AG08395 (cell line): ENCODE data around the gene SUGCT.
"Not testable (repeated sequence)": the region's sequence is repeated elsewhere in the genome, so short reads cannot be mapped to it uniquely, and the experiment has no call there.

Experiments used
- DNase-seq: peaks from one replicate; pipeline ENCODE4 v3.0.0; 2012; ENCODE audit warnings: mixed read lengths, low spot score

SUGCT gene

DNA sequence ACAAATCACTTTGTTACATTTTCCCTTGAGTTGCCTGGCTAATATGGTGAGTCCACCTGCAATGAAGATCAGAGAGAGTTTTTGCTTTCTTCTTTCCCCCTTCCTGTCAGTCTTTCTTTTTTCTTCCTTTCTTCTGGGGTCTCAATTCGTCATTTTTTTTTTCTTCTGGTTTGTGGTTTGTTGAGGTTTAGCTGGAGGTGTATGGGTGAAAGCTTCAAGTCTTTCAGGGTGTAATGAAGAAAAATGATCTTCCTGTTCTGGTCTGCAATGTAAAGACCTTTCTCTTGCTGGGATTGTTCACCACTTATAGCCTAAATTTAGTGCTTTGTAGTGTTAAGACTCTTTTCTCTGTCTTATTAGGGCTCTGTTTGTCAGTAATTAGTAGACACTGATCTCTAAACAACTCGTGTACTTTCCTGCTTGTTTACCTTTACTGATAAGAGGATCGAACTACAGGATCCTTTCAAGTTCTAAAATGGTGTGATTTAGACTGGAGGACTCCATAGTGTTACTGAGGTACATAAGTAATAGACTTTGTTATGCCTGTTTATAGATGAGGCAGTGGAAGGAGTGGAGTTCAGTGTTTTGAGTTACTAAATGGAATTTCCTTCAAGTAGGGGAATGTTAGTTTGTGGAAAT is 129.1 kb downstream of the SUGCT start:
- DNase-seq, result no peak

DNA sequence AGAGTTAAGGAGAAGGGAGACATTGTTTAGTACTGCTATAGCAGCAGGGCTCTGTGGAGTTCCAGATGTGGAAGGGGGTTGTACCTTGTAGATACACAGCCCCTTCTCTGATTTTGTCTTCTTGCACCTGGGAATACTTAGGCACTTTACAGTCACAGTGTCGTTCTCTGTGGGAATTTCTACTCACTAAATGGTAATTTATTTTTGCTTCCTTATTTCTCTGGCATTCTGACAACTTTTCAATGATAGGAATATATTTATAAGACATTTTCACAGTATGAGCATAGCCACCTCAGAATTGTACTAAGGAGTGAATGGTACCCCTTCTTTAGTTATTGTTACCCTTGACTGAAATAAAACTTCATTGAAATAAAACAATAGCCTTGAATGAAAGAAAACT is 132.8 kb downstream of the SUGCT start:
- no peak for DNase-seq

- DNase-seq, result not testable (repeated sequence)
Measured at GRCh38 chr7:40268810-40269209, 134.0 kb downstream of the SUGCT start.

GRCh38 chr7:40276061-40276460 is 141.3 kb downstream of the SUGCT start:
- no peak for DNase-seq

- no peak for DNase-seq
Measured at GRCh38 chr7:40279991-40280390, 145.2 kb downstream of the SUGCT start.

GRCh38 chr7:40282858-40283257 is 148.1 kb downstream of the SUGCT start:
- DNase-seq, result no peak

DNA sequence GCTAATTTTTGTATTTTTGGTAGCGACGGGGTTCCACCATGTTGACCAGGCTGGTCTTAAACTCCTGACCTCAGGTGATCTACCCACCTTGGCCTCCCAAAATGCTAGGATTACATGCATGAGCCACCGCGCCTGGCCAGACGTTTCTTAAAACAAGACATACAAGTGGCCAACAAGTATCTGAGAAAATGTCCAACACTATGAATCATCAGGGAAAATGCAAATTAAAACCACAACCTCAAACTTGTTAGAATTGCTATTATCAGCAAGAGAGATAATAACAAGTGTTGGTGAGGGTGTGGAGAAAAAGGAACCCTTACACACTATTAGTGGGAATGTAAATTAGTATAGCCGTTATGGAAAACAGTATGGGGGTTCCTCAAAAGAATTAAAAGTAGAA is 148.6 kb downstream of the SUGCT start:
- DNase-seq, result no peak

DNA sequence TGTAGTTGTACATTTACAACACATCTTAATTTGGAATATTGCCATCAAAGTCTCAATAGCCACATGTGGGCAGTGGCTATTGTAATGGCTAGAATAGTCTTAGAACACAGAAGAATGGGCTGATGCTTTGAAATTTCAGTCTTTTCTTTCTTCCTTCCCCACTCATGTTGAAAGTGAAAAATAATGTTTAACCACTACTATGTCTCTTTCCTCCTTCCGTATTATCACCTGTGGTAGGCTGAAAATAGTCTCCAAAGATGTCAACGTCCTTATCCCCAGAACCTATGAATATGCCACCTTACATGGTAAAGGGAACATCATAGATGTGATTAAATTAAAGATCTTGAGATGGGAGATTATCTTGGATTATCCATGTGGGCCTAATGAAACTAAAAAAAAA is 154.0 kb downstream of the SUGCT start:
- DNase-seq, result no peak

DNA sequence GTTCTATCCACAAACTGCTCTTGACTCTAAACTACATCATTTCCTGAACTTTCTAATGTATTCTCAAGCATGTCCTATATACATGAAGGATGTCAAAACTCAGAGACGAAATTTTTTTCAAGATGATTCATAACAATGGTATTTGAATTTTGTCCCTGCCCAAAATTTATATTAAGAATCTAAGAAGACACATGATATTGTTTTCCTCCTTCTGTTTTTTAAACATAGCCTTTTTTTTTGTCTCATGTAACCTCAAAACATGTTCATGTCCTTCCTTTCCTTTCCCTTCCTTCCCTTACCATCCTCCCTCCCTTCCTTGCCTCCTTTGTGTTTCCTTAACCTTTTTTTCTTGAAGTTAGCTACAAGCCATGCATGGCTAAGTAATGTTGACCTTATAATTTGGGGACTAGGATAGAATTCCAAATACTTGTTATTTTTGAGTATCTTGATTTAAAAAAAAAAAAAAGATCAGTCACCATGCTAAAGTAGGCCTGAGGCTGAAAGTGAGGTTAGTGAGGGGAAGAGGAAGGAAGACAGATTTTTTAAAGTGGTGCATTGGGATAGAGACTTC is 163.0 kb downstream of the SUGCT start:
- DNase-seq, result no peak

- peak; percentile 33 for DNase-seq
Measured at GRCh38 chr7:40298421-40298820, 163.6 kb downstream of the SUGCT start.

- peak; percentile 79 for DNase-seq
Measured at GRCh38 chr7:40299097-40299496, 164.3 kb downstream of the SUGCT start.

DNA sequence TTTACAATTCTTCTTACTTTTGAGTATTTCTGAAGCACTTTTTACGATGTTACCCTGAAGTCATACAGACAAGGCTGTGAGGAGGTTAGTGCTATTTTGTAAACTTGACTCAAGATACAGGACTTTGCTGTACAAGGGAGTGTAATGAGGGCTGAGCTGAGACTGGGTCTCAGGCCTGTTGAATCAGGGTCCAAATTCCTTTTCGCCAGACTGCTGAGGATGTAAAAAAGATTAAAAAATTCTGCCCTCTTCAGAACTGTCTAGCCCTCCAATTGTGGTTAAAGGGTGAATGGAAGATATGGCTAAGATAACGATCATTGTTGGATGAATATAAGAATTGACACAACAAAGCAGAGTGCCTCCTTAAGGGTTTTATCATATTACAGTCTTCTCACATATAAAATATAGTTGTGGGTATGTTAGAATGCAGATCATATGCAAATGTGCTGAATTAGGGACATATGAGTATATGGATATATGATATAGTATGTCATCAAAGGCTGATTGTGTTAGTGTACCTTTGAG is 165.4 kb downstream of the SUGCT start:
- no peak for DNase-seq

- DNase-seq, result peak; percentile 31
Measured at GRCh38 chr7:40301486-40302068, 166.8 kb downstream of the SUGCT start.

DNA sequence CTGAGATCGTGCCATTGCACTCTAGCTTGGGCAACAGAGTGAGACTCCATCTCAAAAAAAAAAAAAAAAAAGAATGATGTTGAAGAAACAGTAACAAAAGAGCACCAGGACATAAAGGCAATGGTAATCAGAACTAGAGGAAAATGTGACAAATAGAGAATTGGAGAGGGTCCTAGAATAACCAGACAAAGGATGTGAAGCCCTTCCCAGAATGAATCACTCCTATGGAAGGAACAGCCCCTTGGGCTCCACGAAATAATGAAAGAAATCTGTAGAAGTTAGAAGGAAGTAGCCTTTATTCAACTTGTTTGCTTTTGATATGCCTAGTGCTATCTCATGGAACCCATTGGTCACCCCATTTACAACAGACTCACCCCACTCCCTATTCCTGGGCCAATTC is 169.2 kb downstream of the SUGCT start:
- no peak for DNase-seq

- no peak for DNase-seq
Measured at GRCh38 chr7:40305229-40305628, 170.4 kb downstream of the SUGCT start.

GRCh38 chr7:40306025-40306424 is 171.2 kb downstream of the SUGCT start:
- DNase-seq, result no peak

DNA sequence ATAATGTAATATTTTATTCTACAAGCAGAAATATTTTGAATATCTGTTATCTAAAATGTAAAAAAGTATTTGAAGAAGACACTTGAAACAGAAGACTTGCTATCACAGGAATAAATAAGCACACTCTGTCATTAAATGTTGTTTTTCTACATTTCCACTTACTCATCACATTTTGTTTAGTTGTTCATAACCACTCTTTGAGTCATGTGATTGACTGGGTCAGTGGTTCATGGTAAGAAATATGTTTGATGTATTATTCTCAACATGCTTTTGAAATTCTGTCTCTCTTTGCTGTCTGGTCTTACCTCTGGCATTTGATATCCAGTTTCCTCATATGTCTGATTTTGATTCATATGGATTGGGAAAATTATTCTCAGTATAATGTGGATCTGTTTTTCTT is 171.8 kb downstream of the SUGCT start:
- peak; percentile 47 for DNase-seq

- no peak for DNase-seq
Measured at GRCh38 chr7:40310258-40310657, 175.5 kb downstream of the SUGCT start.

DNA sequence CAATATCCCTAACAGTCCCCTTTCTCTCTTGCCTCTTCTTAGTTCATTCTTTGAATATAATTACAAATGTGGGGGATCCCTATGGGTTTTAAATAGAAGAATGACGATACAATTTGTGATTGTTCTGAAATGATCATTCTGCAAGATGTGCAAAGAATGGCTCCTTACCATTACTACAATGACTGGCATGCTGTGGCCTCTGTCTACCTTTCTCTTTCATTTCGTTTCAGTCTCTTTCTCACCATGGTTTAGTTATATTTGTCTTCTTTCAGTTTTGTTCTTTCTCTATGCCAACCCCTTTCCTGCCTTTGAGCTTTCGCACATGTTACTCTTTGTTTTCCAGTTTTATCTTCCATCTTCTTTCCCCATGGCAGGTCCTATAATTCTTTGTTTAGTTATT is 176.5 kb downstream of the SUGCT start:
- no peak for DNase-seq

DNA sequence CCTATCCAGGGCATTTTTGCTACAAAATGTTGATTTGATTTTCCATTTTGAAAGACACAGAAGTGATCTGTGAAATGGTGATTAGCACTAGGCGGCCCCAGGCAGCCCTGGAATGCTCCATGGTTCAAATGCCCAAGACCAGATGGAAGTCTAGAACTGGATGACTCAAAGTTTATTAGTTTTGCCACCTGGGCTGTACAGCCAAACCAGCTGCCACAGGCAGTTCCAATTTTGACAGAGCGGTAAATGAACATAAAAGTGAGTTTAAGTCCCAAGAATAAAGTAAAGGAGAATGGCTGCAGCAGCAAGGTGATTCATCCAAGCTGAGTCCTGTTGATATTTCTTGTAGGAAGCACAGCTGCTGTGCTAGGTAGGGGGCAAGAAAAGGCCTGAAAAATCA is 180.5 kb downstream of the SUGCT start:
- no peak for DNase-seq

DNA sequence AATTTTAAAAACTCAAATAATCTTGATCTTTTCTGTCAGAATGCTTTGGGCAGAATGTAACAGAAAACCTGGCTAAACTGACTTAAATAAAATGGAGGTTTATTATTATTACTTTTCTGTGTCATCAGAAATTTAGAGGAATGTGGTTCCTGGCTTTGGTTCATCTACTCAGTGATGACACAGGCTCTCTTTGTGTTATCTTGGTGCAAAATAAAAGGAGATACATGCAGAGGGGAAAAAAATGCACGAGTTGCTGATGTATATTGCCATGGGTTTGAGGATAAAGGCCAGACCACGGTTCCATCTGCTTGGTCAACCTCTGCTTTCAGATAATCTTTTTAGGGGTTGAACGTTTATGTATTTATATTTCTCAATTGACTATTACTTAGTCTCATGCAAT is 181.4 kb downstream of the SUGCT start:
- no peak for DNase-seq

DNA sequence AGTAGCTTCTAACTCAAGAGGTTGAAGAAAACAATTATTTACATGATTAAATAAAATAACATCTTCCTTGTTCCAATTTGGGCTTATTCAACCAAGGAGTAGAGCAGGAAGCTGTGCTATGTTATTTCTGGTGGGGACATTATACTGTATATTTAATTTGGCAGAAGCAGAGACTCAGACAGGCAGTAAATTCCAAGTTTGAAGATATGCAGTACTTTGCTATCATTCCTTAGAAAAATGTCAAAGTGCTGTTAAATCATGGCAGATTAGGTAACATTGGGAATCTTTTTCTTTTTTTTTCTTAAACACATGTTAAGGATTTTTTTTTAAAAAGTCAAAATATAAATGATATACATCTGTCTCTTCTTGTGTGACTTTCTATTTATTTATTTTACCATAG is 190.1 kb downstream of the SUGCT start:
- no peak for DNase-seq

DNA sequence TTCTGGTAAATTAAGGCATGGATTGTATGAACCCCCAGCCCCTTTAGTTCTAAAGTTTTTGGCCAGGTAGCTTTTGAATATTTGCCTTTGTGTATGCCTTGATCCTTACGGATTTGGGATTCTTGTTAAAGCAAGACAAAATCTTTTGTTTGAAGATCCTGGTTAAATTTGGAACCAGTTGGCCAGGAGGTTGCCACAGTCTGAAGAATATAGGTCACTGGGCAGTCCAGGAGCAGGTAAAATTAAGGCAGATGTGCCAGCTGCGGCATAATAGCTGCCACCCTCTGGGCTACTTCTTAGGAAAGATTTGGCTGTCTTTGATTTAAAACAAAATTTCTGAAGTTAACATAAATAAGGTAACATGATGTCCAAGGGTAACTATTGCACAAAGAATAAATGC is 192.3 kb downstream of the SUGCT start:
- DNase-seq, result no peak

GRCh38 chr7:40327873-40328272 is 193.1 kb downstream of the SUGCT start:
- no peak for DNase-seq
